H9 (cell line): ENCODE measurements around the gene TMEM165. TPM values are rescaled to one million over a fixed set of nuclear protein-coding genes. Genes with fewer than 3 reads are reported as not detected.

Source experiments
- DNase-seq: peaks from one replicate; pipeline ENCODE4 v3.0.0-alpha.2; 2017
- H2AFZ ChIP-seq: one replicate; pipeline ENCODE4 v1.6.1; 2013; ENCODE audit warnings: mild to moderate bottlenecking, low read length, control low read depth, moderate library complexity
- H2AK5ac ChIP-seq: 2 replicates; pipeline ENCODE4 v1.6.1; 2013; ENCODE audit warnings: low read length, control low read depth, mixed read lengths; ENCODE audit not compliant: insufficient read length
- H2BK120ac ChIP-seq: one replicate; pipeline ENCODE4 v1.6.1; 2013; ENCODE audit warnings: low read depth, mild to moderate bottlenecking, low read length, control low read depth, inconsistent platforms; ENCODE audit not compliant: poor library complexity, severe bottlenecking
- H2BK12ac ChIP-seq: 2 replicates; pipeline ENCODE4 v1.6.1; 2013; ENCODE audit warnings: low read length, control low read depth, mixed read lengths, low read depth; ENCODE audit not compliant: insufficient read length
- H2BK15ac ChIP-seq: 2 replicates; pipeline ENCODE4 v1.6.1; 2013; ENCODE audit warnings: low read depth, low read length, control low read depth
- H2BK20ac ChIP-seq: one replicate; pipeline ENCODE4 v1.6.1; 2013; ENCODE audit warnings: low read depth, mild to moderate bottlenecking, low read length, control low read depth, inconsistent platforms; ENCODE audit not compliant: poor library complexity, severe bottlenecking
- H2BK5ac ChIP-seq: 2 replicates; pipeline ENCODE4 v1.6.1; 2013; ENCODE audit warnings: low read length, control low read depth, mixed read lengths; ENCODE audit not compliant: insufficient read length
- H3K14ac ChIP-seq: 2 replicates; pipeline ENCODE4 v1.6.1; 2013; ENCODE audit warnings: low read length, control low read depth; ENCODE audit not compliant: insufficient read depth
- H3K18ac ChIP-seq: 2 replicates; pipeline ENCODE4 v1.6.1; 2013; ENCODE audit warnings: low read depth, mild to moderate bottlenecking, mixed read lengths, low read length, control low read depth; ENCODE audit not compliant: insufficient read length
- H3K23ac ChIP-seq: 2 replicates; pipeline ENCODE4 v1.6.1; 2013; ENCODE audit warnings: low read length, control low read depth, mixed read lengths, low read depth; ENCODE audit not compliant: insufficient read length
- H3K23me2 ChIP-seq: 2 replicates; pipeline ENCODE4 v1.6.1; 2013; ENCODE audit warnings: low read depth, mild to moderate bottlenecking, mixed read lengths, low read length, control low read depth; ENCODE audit not compliant: insufficient read length, poor library complexity, severe bottlenecking
- H3K27ac ChIP-seq: 2 replicates; pipeline ENCODE4 v1.5.1; 2013; ENCODE audit warnings: low read length, control low read depth, mixed read lengths, low read depth; ENCODE audit not compliant: insufficient read length
- H3K27me3 ChIP-seq: 2 replicates; pipeline ENCODE4 v1.6.1; 2013; ENCODE audit warnings: low read length, control low read depth, inconsistent platforms; ENCODE audit not compliant: insufficient read depth
- H3K4ac ChIP-seq: 2 replicates; pipeline ENCODE4 v1.6.1; 2013; ENCODE audit warnings: low read depth, mild to moderate bottlenecking, control low read depth, inconsistent platforms, low read length, moderate library complexity
- H3K4me1 ChIP-seq: 2 replicates; pipeline ENCODE4 v1.6.1; 2013; ENCODE audit warnings: low read length, control low read depth, inconsistent platforms; ENCODE audit not compliant: insufficient read depth
- H3K4me2 ChIP-seq: 2 replicates; pipeline ENCODE4 v1.6.1; 2013; ENCODE audit warnings: low read length, control low read depth, mixed read lengths; ENCODE audit not compliant: insufficient read length, insufficient read depth
- H3K56ac ChIP-seq: 2 replicates; pipeline ENCODE4 v1.6.1; 2013; ENCODE audit warnings: low read depth, mild to moderate bottlenecking, mixed read lengths, low read length, control low read depth; ENCODE audit not compliant: insufficient read length
- H3K79me1 ChIP-seq: 2 replicates; pipeline ENCODE4 v1.6.1; 2013; ENCODE audit warnings: low read depth, mild to moderate bottlenecking, moderate library complexity, low read length, control low read depth, inconsistent platforms; ENCODE audit not compliant: insufficient read depth, poor library complexity, severe bottlenecking
- H3K79me2 ChIP-seq: 2 replicates; pipeline ENCODE4 v1.6.1; 2013; ENCODE audit warnings: low read length, control low read depth, inconsistent platforms; ENCODE audit not compliant: insufficient read depth
- H3K9ac ChIP-seq: 2 replicates; pipeline ENCODE4 v1.6.1; 2013; ENCODE audit warnings: low read length, control low read depth, mixed read lengths; ENCODE audit not compliant: insufficient read length; ENCODE audit errors: extremely low read depth
- H3K9me3 ChIP-seq: one replicate; pipeline ENCODE4 v1.6.1; 2013; ENCODE audit warnings: low read depth, low read length, inconsistent platforms; ENCODE audit not compliant: control insufficient read depth
- H3T11ph ChIP-seq: one replicate; pipeline ENCODE4 v1.6.1; 2013; ENCODE audit warnings: mild to moderate bottlenecking, low read length, control low read depth, inconsistent platforms
- H4K20me1 ChIP-seq: one replicate; pipeline ENCODE4 v1.6.1; 2013; ENCODE audit not compliant: control insufficient read depth, insufficient read length, insufficient read depth
- H4K5ac ChIP-seq: 2 replicates; pipeline ENCODE4 v1.6.1; 2013; ENCODE audit warnings: low read depth, mild to moderate bottlenecking, mixed read lengths, low read length, control low read depth; ENCODE audit not compliant: insufficient read length
- H4K8ac ChIP-seq: replicated peaks from 2 replicates; pipeline ENCODE4 v1.6.1; 2013; ENCODE audit warnings: low read length, control low read depth, mixed read lengths, low read depth; ENCODE audit not compliant: insufficient read length
- H4K91ac ChIP-seq: 2 replicates; pipeline ENCODE4 v1.6.1; 2013; ENCODE audit warnings: low read depth, mild to moderate bottlenecking, moderate library complexity, mixed read lengths, low read length, control low read depth; ENCODE audit not compliant: insufficient read length
- H3K27ac Mint-ChIP-seq, 3 experiments: 2 replicates in 2 of 3; 3 replicates in 1 of 3; pipeline ENCODE4 v1.8.0; 2020 to 2021; ENCODE audit warnings: mixed read lengths in 3 of 3, mild to moderate bottlenecking in 1 of 3, moderate library complexity in 1 of 3
- H3K27me3 Mint-ChIP-seq: 2 replicates; pipeline ENCODE4 v1.8.0; 2021; ENCODE audit warnings: low read depth, mild to moderate bottlenecking, moderate library complexity, mixed read lengths
- H3K36me3 Mint-ChIP-seq, 3 experiments: 2 replicates in 2 of 3; 3 replicates in 1 of 3; pipeline ENCODE4 v1.8.0; 2020 to 2021; ENCODE audit warnings: low read depth in 3 of 3, mixed read lengths in 3 of 3; ENCODE audit not compliant: insufficient read depth in 1 of 3
- H3K4me1 Mint-ChIP-seq, 2 experiments: 2 replicates each; pipeline ENCODE4 v1.8.0; 2020; ENCODE audit warnings: mixed read lengths in 2 of 2
- H3K4me3 Mint-ChIP-seq, 2 experiments: 2 replicates in 1 of 2; 3 replicates in 1 of 2; pipeline ENCODE4 v1.8.0; 2020 to 2021; ENCODE audit warnings: mild to moderate bottlenecking in 2 of 2, mixed read lengths in 2 of 2, moderate library complexity in 1 of 2
- H3K9me3 Mint-ChIP-seq, 2 experiments: 2 replicates in 1 of 2; 3 replicates in 1 of 2; pipeline ENCODE4 v1.8.0; 2020; ENCODE audit warnings: mild to moderate bottlenecking in 2 of 2, mixed read lengths in 2 of 2, moderate library complexity in 1 of 2
- total RNA-seq: library from RNA; stranded (reverse); gene quantifications from 2 replicates; pipeline ENCODE4 v1.2.1, GENCODE V29; 2021
- TF ChIP-seq, protein P1 (sequence below): fragments of 200-600 bp; sonication (generic); conservative IDR thresholded peaks from 3 replicates; pipeline ENCODE4 v1.8.0; 2021; ENCODE audit warnings: antibody characterized with exemption, mild to moderate bottlenecking

The TMEM165 gene
- total RNA-seq, 1 experiment from 2014 or later = 87.2 TPM

DNA sequence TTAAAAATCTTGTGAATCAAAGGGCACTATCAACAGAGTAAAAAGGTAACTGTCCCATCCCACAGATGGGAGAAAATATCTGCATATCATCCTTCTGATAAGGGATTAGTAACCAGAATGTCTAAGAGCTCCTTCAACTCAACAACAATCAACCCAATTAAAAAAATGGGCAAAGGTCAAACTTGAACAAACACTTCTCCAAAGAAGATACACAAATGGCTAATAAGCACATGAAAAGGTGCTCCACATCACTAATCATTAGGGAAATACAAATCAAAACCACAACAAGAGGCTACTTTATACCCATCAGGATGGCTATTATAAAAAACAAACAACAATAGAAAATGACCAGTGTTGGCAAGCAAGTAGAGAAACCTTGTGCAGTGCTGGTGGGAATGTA, 43.3 kb downstream of the TMEM165 start:
- Histone ChIP-seq H4K8ac (no peak overlapping the region), H2BK120ac (no peak overlapping the region), H3K23ac (no peak overlapping the region), H4K91ac (no peak overlapping the region), H2AFZ (no peak overlapping the region), H2BK20ac (no peak overlapping the region), H3K79me1 (no peaks in the 10 kb centered on the region), H4K5ac (no peak overlapping the region), H3K27ac (no peak overlapping the region), H3K9ac (no peak overlapping the region), H3K4me2 (no peak overlapping the region), H2BK15ac (no peak overlapping the region), H3K4me1 (no peaks in the 10 kb centered on the region), H3K27me3 (no peaks in the 10 kb centered on the region), H3K18ac (no peak overlapping the region), H2BK5ac (no peak overlapping the region), H3K14ac (no peak overlapping the region), H3K79me2 (no peaks in the 10 kb centered on the region), H2AK5ac (no peak overlapping the region), H3K23me2 (no peaks in the 10 kb centered on the region), H3K4ac (no peak overlapping the region), H3K9me3 (no peaks in the 10 kb centered on the region), H4K20me1 (no peaks in the 10 kb centered on the region), H2BK12ac (no peak overlapping the region), H3T11ph (no peak overlapping the region), H3K56ac (no peak overlapping the region)
- Mint-ChIP-seq H3K36me3 (peaks cover 19 to 56% (median 45%) of the 10 kb centered on the region in 3 experiments; a peak in 6 of 7 replicates), H3K4me3 (no peak overlapping the region), H3K9me3 (no peaks in the 10 kb centered on the region), H3K4me1 (peaks cover 9 to 18% of the 10 kb centered on the region in 2 experiments), H3K27me3 (no peaks in the 10 kb centered on the region), H3K27ac (no peak overlapping the region)
- TF ChIP-seq, protein P1, sequence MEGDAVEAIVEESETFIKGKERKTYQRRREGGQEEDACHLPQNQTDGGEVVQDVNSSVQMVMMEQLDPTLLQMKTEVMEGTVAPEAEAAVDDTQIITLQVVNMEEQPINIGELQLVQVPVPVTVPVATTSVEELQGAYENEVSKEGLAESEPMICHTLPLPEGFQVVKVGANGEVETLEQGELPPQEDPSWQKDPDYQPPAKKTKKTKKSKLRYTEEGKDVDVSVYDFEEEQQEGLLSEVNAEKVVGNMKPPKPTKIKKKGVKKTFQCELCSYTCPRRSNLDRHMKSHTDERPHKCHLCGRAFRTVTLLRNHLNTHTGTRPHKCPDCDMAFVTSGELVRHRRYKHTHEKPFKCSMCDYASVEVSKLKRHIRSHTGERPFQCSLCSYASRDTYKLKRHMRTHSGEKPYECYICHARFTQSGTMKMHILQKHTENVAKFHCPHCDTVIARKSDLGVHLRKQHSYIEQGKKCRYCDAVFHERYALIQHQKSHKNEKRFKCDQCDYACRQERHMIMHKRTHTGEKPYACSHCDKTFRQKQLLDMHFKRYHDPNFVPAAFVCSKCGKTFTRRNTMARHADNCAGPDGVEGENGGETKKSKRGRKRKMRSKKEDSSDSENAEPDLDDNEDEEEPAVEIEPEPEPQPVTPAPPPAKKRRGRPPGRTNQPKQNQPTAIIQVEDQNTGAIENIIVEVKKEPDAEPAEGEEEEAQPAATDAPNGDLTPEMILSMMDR = no peak
- DNase-seq = no peak
